ENCODE measurements around the gene MTRF1L. TPM values are rescaled to one million over a fixed set of nuclear protein-coding genes. Genes with fewer than 3 reads are reported as not detected.

Gene MTRF1L
- total RNA-seq, 2 donors from 2014 or later: 17.3 to 18.7 TPM

- peak overlapping the region; percentile 79 for H3K4me3 Mint-ChIP-seq
- H3K27ac ChIP-seq (ENCODE audit: low read depth, low read length): no peak overlapping the region
- no peaks in the 10 kb centered on the region for H3K27me3 Mint-ChIP-seq (ENCODE audit: insufficient read depth)
- no peak for DNase-seq
- peaks cover 3% of the 10 kb centered on the region for H3K4me1 ChIP-seq (ENCODE audit: control insufficient read depth, insufficient read depth, low read length)
- TF ChIP-seq CTCF (conservative IDR thresholded peaks at IDR 0.05): no peak
- peak overlapping the region; percentile 78 for H3K9ac ChIP-seq (ENCODE audit: extremely low read depth, low read length, poor library complexity, severe bottlenecking)
- no peaks in the 10 kb centered on the region for H3K9me3 Mint-ChIP-seq
- H3K4me3 ChIP-seq (ENCODE audit: low read length): peak overlapping the region; percentile 95
- peak overlapping the region; percentile 3 for H3K27ac Mint-ChIP-seq
- peaks cover 47% of the 10 kb centered on the region for H3K36me3 ChIP-seq (ENCODE audit: control insufficient read depth, insufficient read depth, low read length)
- H3K4me1 Mint-ChIP-seq: peaks cover 52% of the 10 kb centered on the region
- 0% methylated on average over 2 of the region's 2 CpGs; no CpG with 5 or more reads in 1 of the 2 experiments for WGBS, 2 experiments (ENCODE audit: insufficient coverage in 1 of 2, insufficient read length in 1 of 2)
- H3K36me3 Mint-ChIP-seq (ENCODE audit: low read depth): peaks cover 16% of the 10 kb centered on the region
- no peaks in the 10 kb centered on the region for H3K27me3 ChIP-seq (ENCODE audit: control insufficient read depth, insufficient read depth, low read length, poor library complexity, severe bottlenecking)
- H3K9me3 ChIP-seq (ENCODE audit: control insufficient read depth, low read length): no peaks in the 10 kb centered on the region
Observed at GRCh38 chr6:152981219-152981618, 21.3 kb downstream of the MTRF1L start.

GRCh38 chr6:152980656-152981055 lies 21.9 kb downstream of the MTRF1L start:
- Mint-ChIP-seq H3K4me3 (peak overlapping the region; percentile 79), H3K27ac (peak overlapping the region; percentile 10), H3K9me3 (no peaks in the 10 kb centered on the region), H3K36me3 (ENCODE audit: low read depth) (peaks cover 15% of the 10 kb centered on the region), H3K4me1 (peaks cover 56% of the 10 kb centered on the region), H3K27me3 (ENCODE audit: insufficient read depth) (no peaks in the 10 kb centered on the region)
- no peaks in the 10 kb centered on the region for H3K27me3 ChIP-seq (ENCODE audit: control insufficient read depth, insufficient read depth, low read length, poor library complexity, severe bottlenecking)
- DNase-seq: no peak
- no peak for TF ChIP-seq CTCF (conservative IDR thresholded peaks at IDR 0.05)
- no peak overlapping the region for H3K27ac ChIP-seq (ENCODE audit: low read depth, low read length)
- H3K36me3 ChIP-seq (ENCODE audit: control insufficient read depth, insufficient read depth, low read length): peaks cover 47% of the 10 kb centered on the region
- peak overlapping the region; percentile 95 for H3K4me3 ChIP-seq (ENCODE audit: low read length)
- WGBS, 2 experiments (ENCODE audit: insufficient coverage in 1 of 2, insufficient read length in 1 of 2): no CpG with 5 or more reads among the region's 1 CpG
- peaks cover 3% of the 10 kb centered on the region for H3K4me1 ChIP-seq (ENCODE audit: control insufficient read depth, insufficient read depth, low read length)
- H3K9me3 ChIP-seq (ENCODE audit: control insufficient read depth, low read length): no peaks in the 10 kb centered on the region
- peak overlapping the region; percentile 78 for H3K9ac ChIP-seq (ENCODE audit: extremely low read depth, low read length, poor library complexity, severe bottlenecking)

GRCh38 chr6:152979116-152979515 lies 23.4 kb downstream of the MTRF1L start:
- Histone ChIP-seq H3K9ac (ENCODE audit: extremely low read depth, low read length, poor library complexity, severe bottlenecking) (no peak overlapping the region), H3K36me3 (ENCODE audit: control insufficient read depth, insufficient read depth, low read length) (peaks cover 62% of the 10 kb centered on the region), H3K27me3 (ENCODE audit: control insufficient read depth, insufficient read depth, low read length, poor library complexity, severe bottlenecking) (no peaks in the 10 kb centered on the region), H3K9me3 (ENCODE audit: control insufficient read depth, low read length) (no peaks in the 10 kb centered on the region), H3K4me1 (ENCODE audit: control insufficient read depth, insufficient read depth, low read length) (peaks cover 3% of the 10 kb centered on the region), H3K4me3 (ENCODE audit: low read length) (peak overlapping the region; percentile 95), H3K27ac (ENCODE audit: low read depth, low read length) (no peak overlapping the region)
- Mint-ChIP-seq H3K36me3 (ENCODE audit: low read depth) (peaks cover 26% of the 10 kb centered on the region), H3K27me3 (ENCODE audit: insufficient read depth) (no peaks in the 10 kb centered on the region), H3K27ac (no peak overlapping the region), H3K9me3 (no peaks in the 10 kb centered on the region), H3K4me3 (peak overlapping the region; percentile 24), H3K4me1 (peaks cover 54% of the 10 kb centered on the region)
- no peak for TF ChIP-seq CTCF (conservative IDR thresholded peaks at IDR 0.05)
- no peak for DNase-seq
- WGBS, 2 experiments (ENCODE audit: insufficient coverage in 1 of 2, insufficient read length in 1 of 2): 67 to 93% methylated on average over 1 of the region's 1 CpG

Measured in endodermal cell (in vitro differentiated cells).